Heart left ventricle (tissue), 16 donors: Measurements from ENCODE around the gene SETD2. TPM values are rescaled to one million over a fixed set of nuclear protein-coding genes. Genes with fewer than 3 reads are reported as not detected.

ENCODE experiments used
- ATAC-seq, 4 donors: fragments of 200-7000 bp; cut with Tn5 transposase; one replicate each; pipeline ENCODE4 v1.9.1; 2020 to 2022; ENCODE audit warnings: moderate library complexity in 4 of 4, mild to moderate bottlenecking in 3 of 4, moderate number of reproducible peaks in 1 of 4
- DNase-seq, 5 donors: peaks; one replicate each; pipeline ENCODE4 v3.0.0-alpha.2; 2020
- H3K27ac ChIP-seq, 12 donors: fragments of 200-600 bp; sonication (generic) in 4 of 12; one replicate each; pipeline versions ENCODE4 v1.5.0 to v1.8.0; 2016 to 2022; ENCODE audit warnings: mild to moderate bottlenecking in 2 of 12
- H3K27me3 ChIP-seq, 9 donors: fragments of 200-600 bp; sonication (generic) in 2 of 9; one replicate each; pipeline versions ENCODE4 v1.5.1 to v1.8.0; 2016 to 2022; ENCODE audit warnings: mild to moderate bottlenecking in 3 of 9
- H3K36me3 ChIP-seq, 9 donors: fragments of 200-600 bp; sonication (generic) in 2 of 9; one replicate each; pipeline versions ENCODE4 v1.5.0 to v1.8.0; 2018 to 2022; ENCODE audit warnings: mild to moderate bottlenecking in 2 of 9
- H3K4me1 ChIP-seq, 12 donors: fragments of 200-600 bp; sonication (generic) in 4 of 12; one replicate each; pipeline versions ENCODE4 v1.5.0 to v1.8.0; 2016 to 2022; ENCODE audit warnings: mild to moderate bottlenecking in 3 of 12
- H3K4me3 ChIP-seq, 12 donors: fragments of 200-600 bp; sonication (generic) in 4 of 12; one replicate each; pipeline versions ENCODE4 v1.5.0 to v1.8.0; 2017 to 2022; ENCODE audit warnings: mild to moderate bottlenecking in 9 of 12, moderate library complexity in 4 of 12
- H3K9me3 ChIP-seq, 12 donors: fragments of 200-600 bp; sonication (generic) in 4 of 12; one replicate each; pipeline versions ENCODE4 v1.5.0 to v1.8.0; 2016 to 2022; ENCODE audit warnings: mild to moderate bottlenecking in 1 of 12
- CTCF ChIP-seq, 12 donors: fragments of 200-600 bp; sonication (generic) in 4 of 12; IDR thresholded peaks; one replicate each; pipeline versions ENCODE4 v1.5.0 to v1.8.0; 2018 to 2022; ENCODE audit warnings: antibody characterized with exemption in 12 of 12, mild to moderate bottlenecking in 5 of 12
- POLR2A ChIP-seq, 2 donors: fragments of 450-650 bp; IDR thresholded peaks; one replicate each; pipeline ENCODE4 v1.6.1; 2017; ENCODE audit warnings: antibody characterized with exemption in 2 of 2, mild to moderate bottlenecking in 2 of 2, moderate library complexity in 2 of 2
- WGBS, 4 donors: extraction: QIAGEN DNeasy Blood & Tissue Kit in 2 of 4; methylation state at CpG; one replicate each; pipeline versions ENCODE4 v1.1.5 to v1.1.7; 2013 to 2018; 5-methylcytosine and 5-hydroxymethylcytosine counted together
- intact Hi-C, 10 donors: fragments of 100-400 bp; cut with DNase I; formaldehyde crosslinking; loops; one replicate each; pipeline versions ENCODE4 v1.11.1 to v1.14.2; 2022
- polyA plus RNA-seq, 2 donors: library from polyadenylated mRNA; stranded (reverse); fragments of 200-250 nt; gene quantifications; one replicate each; pipeline ENCODE4 v1.2.3, GENCODE V29; 2013
- total RNA-seq, 9 donors: library from RNA; depleted of rRNA in 2 of 9; stranded (reverse); fragments of >200 nt in 2 of 9; fragmentation: NEBNext Ultra II Directional in 3 of 9; extraction: Animal tissue kit (Norgen Biotek cat#: 25700) in 3 of 9; gene quantifications; one replicate each; pipeline versions ENCODE4 v1.1.0 to v1.2.4, GENCODE V29; 2016 to 2023
- donor health status: ischemic (EF 13 %, LVEDD 7.1; RV severe dilation, severe dysfunction).
- donor health status: healthy with polysubstance abuse.
- donor health status: DM: no; HTN: yes; CAD: no.
- donor health status: DM: no; HTN: no; CAD: no.
- donor health status: ischemic (EF 25% LVEDD 6.9; RV normal size, moderate dysfunction).
- donor health status: ischemic (EF 25% LVEDD 5.7; RV mildly dilated, moderate dysfunction).
- donor health status: healthy.
- donor health status: DM: yes; HTN: yes; CAD: no.
- donor health status: ischemic (EF 35%, LVEDD 5.7; RV mildly dilated, moderate dysfunction).
- donor health status: nonischemic (EF 11% LVEDD 7.7; RV severe dilation, severe dysfunction).
- donor health status: DM: yes; HTN: yes; CAD: no.
- donor health status: PGD.
- donor health status: ischemic (EF 29% LVEDD 5.4; RV normal size, mild dysfunction).
- donor health status: nonischemic (EF 23%, LVEDD 6.1; RV moderate dilation, normal function).

SETD2 gene
- total and polyA plus RNA-seq, 11 donors, result 9.0 to 34.1 (median 29.9) TPM

GRCh38 chr3:46990573-46991374 lies 173.1 kb downstream of the SETD2 start:
- Histone ChIP-seq H3K27ac (peak overlapping the region in 1 of 12 donors; percentile 92), H3K4me3 (no peak overlapping the region), H3K36me3 (peaks cover 0 to 53% (median 0%) of the 10 kb centered on the region in 9 donors), H3K4me1 (peaks cover 0 to 61% (median 11%) of the 10 kb centered on the region in 12 donors), H3K27me3 (no peaks in the 10 kb centered on the region), H3K9me3 (no peaks in the 10 kb centered on the region)
- ATAC-seq (no peak), DNase-seq (peak in 3 of 5 donors; percentile 31 to 67 (median 54))
- WGBS, 4 donors, result 79 to 86% (median 82%) methylated on average over 10 to 11 of the region's 11 CpGs
- intact Hi-C loops, result loop anchor here in 3 of 10 donors (10.0 kb wide), 1 partner anchor 286 kb away; the partner anchor contains the start of gene TMIE (in 3 of the 3)
- no peak for TF ChIP-seq CTCF (IDR thresholded peaks at IDR 0.05)
- TF ChIP-seq POLR2A (IDR thresholded peaks at IDR 0.05), result no peak

- ATAC-seq, result no peak
Observed at GRCh38 chr3:46989146-46989810, 174.6 kb downstream of the SETD2 start.

GRCh38 chr3:46988616-46989015 lies 175.3 kb downstream of the SETD2 start:
- peaks cover 0 to 32% (median 0%) of the 10 kb centered on the region in 9 donors for H3K36me3 ChIP-seq
- peak overlapping the region in 2 of 12 donors; percentile 44 to 92 for H3K27ac ChIP-seq
- TF ChIP-seq POLR2A (IDR thresholded peaks at IDR 0.05) (no peak), CTCF (IDR thresholded peaks at IDR 0.05) (no peak)
- peaks cover 0 to 67% (median 11%) of the 10 kb centered on the region in 12 donors for H3K4me1 ChIP-seq
- H3K9me3 ChIP-seq, result no peaks in the 10 kb centered on the region
- DNase-seq (no peak), ATAC-seq (no peak)
- WGBS, 4 donors, result 91 to 96% (median 93%) methylated on average over 4 of the region's 4 CpGs
- intact Hi-C loops, result no loop called here
- peak overlapping the region in 1 of 12 donors; percentile 54 for H3K4me3 ChIP-seq
- H3K27me3 ChIP-seq, result no peaks in the 10 kb centered on the region

More at GRCh38 chr3:46989146-46989810, 174.6 kb downstream of the SETD2 start:
- H3K9me3 ChIP-seq, result no peaks in the 10 kb centered on the region
- intact Hi-C loops, result no loop called here
- H3K4me1 ChIP-seq, result peaks cover 0 to 67% (median 11%) of the 10 kb centered on the region in 12 donors
- H3K27me3 ChIP-seq, result no peaks in the 10 kb centered on the region
- H3K36me3 ChIP-seq, result peaks cover 0 to 38% (median 0%) of the 10 kb centered on the region in 9 donors
- H3K27ac ChIP-seq, result peak overlapping the region in 1 of 12 donors; percentile 92
- 84 to 92% (median 90%) methylated on average over 5 to 17 of the region's 17 CpGs for WGBS, 4 donors
- no peak for DNase-seq
- peak overlapping the region in 1 of 12 donors; percentile 25 for H3K4me3 ChIP-seq
- no peak for TF ChIP-seq POLR2A (IDR thresholded peaks at IDR 0.05)
- no peak for TF ChIP-seq CTCF (IDR thresholded peaks at IDR 0.05)
